22Rv1 (cell line): Measurements from ENCODE around the gene TIMP1.

Experiments used
- ZFX ChIP-seq: fragments of 450-650 bp; IDR thresholded peaks from 2 replicates; pipeline ENCODE4 v1.6.1; 2017; ENCODE audit warnings: antibody characterized with exemption, borderline replicate concordance
- TF ChIP-seq, protein P1 (sequence below): fragments of 450-650 bp; IDR thresholded peaks from 2 replicates; pipeline ENCODE4 v1.5.1; 2017; ENCODE audit warnings: mild to moderate bottlenecking

DNA sequence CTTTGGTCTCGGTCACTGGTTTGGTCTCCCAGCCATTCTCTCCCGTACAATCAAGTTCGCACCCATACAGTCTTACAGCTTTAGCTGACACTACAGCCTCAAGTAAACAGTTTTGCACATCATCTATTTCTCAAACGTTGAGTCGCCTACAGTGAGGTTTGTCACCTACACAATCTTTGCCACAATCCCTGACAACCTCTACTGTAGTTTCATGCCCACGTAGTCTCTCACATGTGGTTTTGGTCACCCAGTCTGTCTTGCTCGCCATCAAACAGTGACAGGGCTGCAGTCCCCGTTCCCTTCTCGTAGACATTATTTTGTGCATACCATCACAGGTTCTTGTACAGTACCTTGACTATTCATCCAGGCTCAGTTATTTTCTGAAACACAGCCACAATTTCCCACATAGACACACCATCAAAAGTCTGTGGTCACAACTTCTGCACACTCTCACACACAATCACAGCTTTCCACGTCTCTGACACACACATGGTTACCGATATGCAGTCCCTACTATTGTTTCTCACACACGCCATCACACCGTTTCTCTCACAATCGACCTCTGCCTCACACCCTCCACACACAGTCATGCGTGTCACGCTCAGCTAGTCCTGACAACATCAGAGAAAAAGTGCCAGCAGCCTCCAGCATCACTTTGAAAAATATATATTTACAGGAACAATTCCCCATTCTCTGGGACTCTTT is 52.8 kb downstream of the TIMP1 start:
- TF ChIP-seq, protein P1, sequence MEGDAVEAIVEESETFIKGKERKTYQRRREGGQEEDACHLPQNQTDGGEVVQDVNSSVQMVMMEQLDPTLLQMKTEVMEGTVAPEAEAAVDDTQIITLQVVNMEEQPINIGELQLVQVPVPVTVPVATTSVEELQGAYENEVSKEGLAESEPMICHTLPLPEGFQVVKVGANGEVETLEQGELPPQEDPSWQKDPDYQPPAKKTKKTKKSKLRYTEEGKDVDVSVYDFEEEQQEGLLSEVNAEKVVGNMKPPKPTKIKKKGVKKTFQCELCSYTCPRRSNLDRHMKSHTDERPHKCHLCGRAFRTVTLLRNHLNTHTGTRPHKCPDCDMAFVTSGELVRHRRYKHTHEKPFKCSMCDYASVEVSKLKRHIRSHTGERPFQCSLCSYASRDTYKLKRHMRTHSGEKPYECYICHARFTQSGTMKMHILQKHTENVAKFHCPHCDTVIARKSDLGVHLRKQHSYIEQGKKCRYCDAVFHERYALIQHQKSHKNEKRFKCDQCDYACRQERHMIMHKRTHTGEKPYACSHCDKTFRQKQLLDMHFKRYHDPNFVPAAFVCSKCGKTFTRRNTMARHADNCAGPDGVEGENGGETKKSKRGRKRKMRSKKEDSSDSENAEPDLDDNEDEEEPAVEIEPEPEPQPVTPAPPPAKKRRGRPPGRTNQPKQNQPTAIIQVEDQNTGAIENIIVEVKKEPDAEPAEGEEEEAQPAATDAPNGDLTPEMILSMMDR = no peak
- TF ChIP-seq ZFX = no peak
